ENCODE data around the gene AHSA1.

The AHSA1 gene

GRCh38 chr14:77508876-77509275 lies 51.0 kb downstream of the AHSA1 start:
- no peaks in the 10 kb centered on the region for H3K9me3 ChIP-seq (ENCODE audit: control insufficient read depth, insufficient read depth, low read length)
- TF ChIP-seq EZH2phosphoT487 (IDR thresholded peaks at IDR 0.05; ENCODE audit: borderline replicate concordance, low read length): no peak
- TF ChIP-seq CTCF (IDR thresholded peaks at IDR 0.05; ENCODE audit: low read depth, low read length, poor library complexity, severe bottlenecking): no peak
- peaks cover 37% of the 10 kb centered on the region for H3K36me3 ChIP-seq (ENCODE audit: control insufficient read depth, low read length)
- no peaks in the 10 kb centered on the region for H3K27me3 ChIP-seq (ENCODE audit: control insufficient read depth, low read length)
- no peak overlapping the region for H3K4me3 ChIP-seq (ENCODE audit: low read length)
- H3F3A ChIP-seq (ENCODE audit: control insufficient read depth, insufficient read depth): peaks cover 2% of the 10 kb centered on the region
- H3K4me1 ChIP-seq (ENCODE audit: control insufficient read depth, low read length): no peaks in the 10 kb centered on the region
- H3K79me2 ChIP-seq (ENCODE audit: control insufficient read depth, low read length): no peaks in the 10 kb centered on the region
- H4K20me1 ChIP-seq (ENCODE audit: control insufficient read depth, insufficient read depth, low read depth, low read length): no peaks in the 10 kb centered on the region
- no peaks in the 10 kb centered on the region for H3K9me2 ChIP-seq (replicated peaks; ENCODE audit: control insufficient read depth, low read length)
- no peak overlapping the region for H3K27ac ChIP-seq (ENCODE audit: low read depth, low read length)
- H3K4me2 ChIP-seq (ENCODE audit: low read length): no peak overlapping the region

- Histone ChIP-seq H3K27ac (ENCODE audit: low read depth, low read length) (no peak overlapping the region), H3K4me1 (ENCODE audit: control insufficient read depth, low read length) (no peaks in the 10 kb centered on the region), H3K9me3 (ENCODE audit: control insufficient read depth, insufficient read depth, low read length) (no peaks in the 10 kb centered on the region), H3K36me3 (ENCODE audit: control insufficient read depth, low read length) (peaks cover 37% of the 10 kb centered on the region), H3K79me2 (ENCODE audit: control insufficient read depth, low read length) (no peaks in the 10 kb centered on the region), H4K20me1 (ENCODE audit: control insufficient read depth, insufficient read depth, low read depth, low read length) (no peaks in the 10 kb centered on the region), H3K27me3 (ENCODE audit: control insufficient read depth, low read length) (no peaks in the 10 kb centered on the region), H3K4me3 (ENCODE audit: low read length) (no peak overlapping the region), H3K9me2 (replicated peaks; ENCODE audit: control insufficient read depth, low read length) (no peaks in the 10 kb centered on the region), H3F3A (ENCODE audit: control insufficient read depth, insufficient read depth) (peaks cover 2% of the 10 kb centered on the region), H3K4me2 (ENCODE audit: low read length) (no peak overlapping the region)
- TF ChIP-seq EZH2phosphoT487 (IDR thresholded peaks at IDR 0.05; ENCODE audit: borderline replicate concordance, low read length) (no peak), CTCF (IDR thresholded peaks at IDR 0.05; ENCODE audit: low read depth, low read length, poor library complexity, severe bottlenecking) (no peak)
These were observed 51.5 kb downstream of the AHSA1 start for GRCh38 chr14:77509366-77509765.

GRCh38 chr14:77511486-77512162 lies 53.7 kb downstream of the AHSA1 start:
- Histone ChIP-seq H3K4me1 (ENCODE audit: control insufficient read depth, low read length) (no peaks in the 10 kb centered on the region), H3K27me3 (ENCODE audit: control insufficient read depth, low read length) (no peaks in the 10 kb centered on the region), H4K20me1 (ENCODE audit: control insufficient read depth, insufficient read depth, low read depth, low read length) (no peaks in the 10 kb centered on the region), H3K79me2 (ENCODE audit: control insufficient read depth, low read length) (no peaks in the 10 kb centered on the region), H3K4me2 (ENCODE audit: low read length) (no peak overlapping the region), H3K9me2 (replicated peaks; ENCODE audit: control insufficient read depth, low read length) (no peaks in the 10 kb centered on the region), H3K4me3 (ENCODE audit: low read length) (no peak overlapping the region), H3K27ac (ENCODE audit: low read depth, low read length) (no peak overlapping the region), H3K36me3 (ENCODE audit: control insufficient read depth, low read length) (peaks cover 49% of the 10 kb centered on the region), H3F3A (ENCODE audit: control insufficient read depth, insufficient read depth) (no peaks in the 10 kb centered on the region; the same call in 1 of the 2 replicates), H3K9me3 (ENCODE audit: control insufficient read depth, insufficient read depth, low read length) (no peaks in the 10 kb centered on the region)
- TF ChIP-seq EZH2phosphoT487 (IDR thresholded peaks at IDR 0.05; ENCODE audit: borderline replicate concordance, low read length): no peak
- no peak for TF ChIP-seq CTCF (IDR thresholded peaks at IDR 0.05; ENCODE audit: low read depth, low read length, poor library complexity, severe bottlenecking)

Measured in DOHH2 (cell line).